OCI-LY1 (cell line): ENCODE results near the gene HMOX1.

Experiments used
- H2AFZ ChIP-seq: fragments of 200-600 bp; sonication (generic), shearing (Covaris generic); 2 replicates; pipeline ENCODE4 v1.6.0; 2014; ENCODE audit warnings: antibody characterized with exemption, mild to moderate bottlenecking, low read length
- H3F3A ChIP-seq: fragments of 200-600 bp; sonication (generic), shearing (Covaris generic); 2 replicates; pipeline ENCODE4 v1.6.0; 2014; ENCODE audit warnings: mild to moderate bottlenecking, antibody characterized with exemption, low read length, moderate library complexity; ENCODE audit not compliant: insufficient read depth
- H3K27ac ChIP-seq: fragments of 200-600 bp; sonication (generic); 2 replicates; pipeline ENCODE4 v1.5.1; 2014; ENCODE audit warnings: low read length, mixed run types, mild to moderate bottlenecking, low read depth; ENCODE audit not compliant: poor library complexity, severe bottlenecking
- H3K27me3 ChIP-seq: fragments of 200-600 bp; sonication (generic); 2 replicates; pipeline ENCODE4 v1.6.0; 2014; ENCODE audit warnings: antibody characterized with exemption, mild to moderate bottlenecking, low read length, moderate library complexity; ENCODE audit not compliant: insufficient read depth
- H3K36me3 ChIP-seq: fragments of 200-600 bp; sonication (generic); 2 replicates; pipeline ENCODE4 v1.6.1; 2014; ENCODE audit warnings: mild to moderate bottlenecking, antibody characterized with exemption, low read length, moderate library complexity, mixed read lengths; ENCODE audit not compliant: insufficient read depth
- H3K4me1 ChIP-seq: fragments of 200-600 bp; sonication (generic); 2 replicates; pipeline ENCODE4 v1.5.1; 2014; ENCODE audit warnings: mild to moderate bottlenecking, low read length, moderate library complexity; ENCODE audit not compliant: insufficient read depth, severe bottlenecking
- H3K4me2 ChIP-seq: fragments of 200-600 bp; sonication (generic), shearing (Covaris generic); 2 replicates; pipeline ENCODE4 v1.6.1; 2014; ENCODE audit warnings: low read length
- H3K4me3 ChIP-seq: fragments of 200-600 bp; sonication (generic); 2 replicates; pipeline ENCODE4 v1.5.1; 2014; ENCODE audit warnings: low read length, low read depth, mild to moderate bottlenecking, mixed read lengths; ENCODE audit not compliant: poor library complexity, severe bottlenecking
- H3K79me2 ChIP-seq: fragments of 200-600 bp; shearing (Covaris generic); 2 replicates; pipeline ENCODE4 v1.6.1; 2016; ENCODE audit warnings: mixed run types, low read length, mixed read lengths; ENCODE audit not compliant: insufficient read depth
- H3K9ac ChIP-seq: fragments of 200-600 bp; sonication (generic), shearing (Covaris generic); 2 replicates; pipeline ENCODE4 v1.6.1; 2014; ENCODE audit warnings: mild to moderate bottlenecking, low read length, mixed read lengths
- H3K9me2 ChIP-seq: fragments of 200-600 bp; sonication (generic), shearing (Covaris generic); 2 replicates; pipeline ENCODE4 v1.6.1; 2014; ENCODE audit warnings: low read depth, mild to moderate bottlenecking, low read length, mixed read lengths
- H3K9me3 ChIP-seq: fragments of 200-600 bp; shearing (Covaris generic); 2 replicates; pipeline ENCODE4 v1.6.1; 2014; ENCODE audit warnings: low read length, mixed read lengths
- H4K20me1 ChIP-seq: fragments of 200-600 bp; sonication (generic), shearing (Covaris generic); 2 replicates; pipeline ENCODE4 v1.6.0; 2016; ENCODE audit warnings: mild to moderate bottlenecking, low read length; ENCODE audit not compliant: insufficient read depth
- CTCF ChIP-seq: fragments of 200-600 bp; sonication (generic), shearing (Covaris generic); IDR thresholded peaks from 2 replicates; pipeline ENCODE4 v1.5.1; 2017; ENCODE audit warnings: mild to moderate bottlenecking, antibody characterized with exemption, low read length, moderate library complexity, mixed read lengths
- EZH2 ChIP-seq: fragments of 200-600 bp; sonication (generic), shearing (Covaris generic); IDR thresholded peaks from 2 replicates; pipeline ENCODE4 v1.8.0; 2017; ENCODE audit warnings: borderline replicate concordance, mixed run types, mild to moderate bottlenecking, antibody characterized with exemption, low read length, moderate library complexity, mixed read lengths

The HMOX1 gene

GRCh38 chr22:35407362-35407761 lies 26.5 kb downstream of the HMOX1 start:
- Histone ChIP-seq H2AFZ (no peak overlapping the region), H3K27me3 (no peaks in the 10 kb centered on the region), H3K4me3 (no peak overlapping the region), H4K20me1 (no peaks in the 10 kb centered on the region), H3K9ac (no peak overlapping the region), H3K4me1 (peaks cover 42% of the 10 kb centered on the region), H3F3A (peaks cover 6% of the 10 kb centered on the region; the same call in 1 of the 2 replicates), H3K4me2 (no peak overlapping the region), H3K9me3 (no peaks in the 10 kb centered on the region), H3K79me2 (no peaks in the 10 kb centered on the region), H3K9me2 (no peaks in the 10 kb centered on the region), H3K27ac (peak overlapping the region; percentile 95), H3K36me3 (peaks cover 95% of the 10 kb centered on the region)
- no peak for TF ChIP-seq EZH2
- no peak for TF ChIP-seq CTCF

- H3K36me3 ChIP-seq, result peaks cover 94% of the 10 kb centered on the region
- peaks cover 27% of the 10 kb centered on the region for H3K4me1 ChIP-seq
- H3K27ac ChIP-seq, result peak overlapping the region; percentile 95
- H4K20me1 ChIP-seq, result no peaks in the 10 kb centered on the region
- no peaks in the 10 kb centered on the region for H3K79me2 ChIP-seq
- peak overlapping the region; percentile 56; the same call in 1 of the 2 replicates for H3K9ac ChIP-seq
- peaks cover 6% of the 10 kb centered on the region; the same call in 1 of the 2 replicates for H3F3A ChIP-seq
- TF ChIP-seq EZH2 (no peak), CTCF (no peak)
- H3K4me2 ChIP-seq, result peak overlapping the region; percentile 50
- no peaks in the 10 kb centered on the region for H3K9me2 ChIP-seq
- no peaks in the 10 kb centered on the region for H3K27me3 ChIP-seq
- no peak overlapping the region for H2AFZ ChIP-seq
- H3K9me3 ChIP-seq, result no peaks in the 10 kb centered on the region
- H3K4me3 ChIP-seq, result peak overlapping the region; percentile 24
Measured at GRCh38 chr22:35409783-35410662, 29.1 kb downstream of the HMOX1 start.

GRCh38 chr22:35410663-35411034 lies 29.8 kb downstream of the HMOX1 start:
- TF ChIP-seq CTCF (no peak), EZH2 (no peak)
- Histone ChIP-seq H2AFZ (no peak overlapping the region), H3K4me1 (peaks cover 27% of the 10 kb centered on the region), H3K36me3 (peaks cover 94% of the 10 kb centered on the region), H3K4me3 (peak overlapping the region; percentile 24), H3K9me3 (no peaks in the 10 kb centered on the region), H3K9me2 (no peaks in the 10 kb centered on the region), H3K4me2 (peak overlapping the region; percentile 50), H3K79me2 (no peaks in the 10 kb centered on the region), H3K9ac (peak overlapping the region; percentile 56; the same call in 1 of the 2 replicates), H3K27me3 (no peaks in the 10 kb centered on the region), H3F3A (peaks cover 6% of the 10 kb centered on the region; the same call in 1 of the 2 replicates), H3K27ac (peak overlapping the region; percentile 95), H4K20me1 (no peaks in the 10 kb centered on the region)
